PC-9 (cell line): ENCODE results near the gene PLEKHG2. TPM values are rescaled to one million over a fixed set of nuclear protein-coding genes. Genes with fewer than 3 reads are reported as not detected.

Experiments used
- BruUV-seq: library from RNA; stranded (reverse); fragments of 400-500 nt; replicated peaks from 2 replicates; lab custom pipeline; 2021; lab: Mats Ljungman, UMichigan
- CTCF ChIA-PET: fragments of 300-600 bp; sonication (Branson Sonifier 250); formaldehyde crosslinking; loops from one replicate; lab custom pipeline; 2022; ENCODE audit warnings: antibody characterized with exemption; lab: Charles Lee
- POLR2A ChIA-PET: fragments of 300-600 bp; sonication (Branson Sonifier 250); formaldehyde crosslinking; loops from one replicate; lab custom pipeline; 2022; ENCODE audit warnings: antibody characterized with exemption; ENCODE audit not compliant: unreplicated experiment; lab: Charles Lee
- DNase-seq, 2 experiments: peaks; one replicate each; pipeline versions ENCODE4 v3.0.0 to v3.0.0-alpha.2; 2015 to 2022; ENCODE audit warnings: mixed read lengths in 1 of 2
- H2AFZ ChIP-seq: fragments of 200-600 bp; sonication (generic); 2 replicates; pipeline ENCODE4 v1.8.1; 2017; ENCODE audit warnings: antibody characterized with exemption
- H3F3A ChIP-seq: fragments of 200-600 bp; sonication (generic); 2 replicates; pipeline ENCODE4 v1.8.1; 2017; ENCODE audit warnings: antibody characterized with exemption, mild to moderate bottlenecking, low read depth; ENCODE audit not compliant: insufficient read depth
- H3K27ac ChIP-seq: fragments of 200-600 bp; sonication (generic); 2 replicates; pipeline ENCODE4 v1.6.1; 2016; ENCODE audit warnings: mixed run types
- H3K27me3 ChIP-seq: fragments of 200-600 bp; sonication (generic); 2 replicates; pipeline ENCODE4 v1.6.1; 2016; ENCODE audit warnings: low read depth, mixed run types; ENCODE audit not compliant: insufficient read depth
- H3K36me3 ChIP-seq: fragments of 200-600 bp; sonication (generic); 2 replicates; pipeline ENCODE4 v1.6.1; 2016; ENCODE audit warnings: low read depth, mixed run types
- H3K4me1 ChIP-seq: fragments of 200-600 bp; sonication (generic); replicated peaks from 2 replicates; pipeline ENCODE4 v1.6.1; 2016; ENCODE audit warnings: mixed run types; ENCODE audit not compliant: insufficient read depth
- H3K4me2 ChIP-seq: fragments of 200-600 bp; sonication (generic); 2 replicates; pipeline ENCODE4 v1.6.1; 2017; ENCODE audit warnings: mixed run types
- H3K4me3 ChIP-seq: fragments of 200-600 bp; sonication (generic); 2 replicates; pipeline ENCODE4 v1.6.1; 2016; ENCODE audit warnings: mixed run types
- H3K79me2 ChIP-seq: fragments of 200-600 bp; sonication (generic); 2 replicates; pipeline ENCODE4 v1.6.1; 2017; ENCODE audit warnings: low read depth, mixed run types
- H3K9me2 ChIP-seq: fragments of 200-600 bp; sonication (generic); 2 replicates; pipeline ENCODE4 v1.8.1; 2017; ENCODE audit warnings: mild to moderate bottlenecking; ENCODE audit not compliant: insufficient read depth
- H3K9me3 ChIP-seq: fragments of 200-600 bp; sonication (generic); 2 replicates; pipeline ENCODE4 v1.8.1; 2016; ENCODE audit warnings: low read depth; ENCODE audit not compliant: insufficient read depth
- H4K20me1 ChIP-seq: fragments of 200-600 bp; sonication (generic); 2 replicates; pipeline ENCODE4 v1.8.1; 2017; ENCODE audit not compliant: insufficient read depth
- EZH2 ChIP-seq: fragments of 200-600 bp; sonication (generic); IDR thresholded peaks from 2 replicates; pipeline ENCODE4 v1.8.0; 2017; ENCODE audit warnings: antibody characterized with exemption, low read depth
- intact Hi-C: fragments of 100-400 bp; cut with micrococcal nuclease; formaldehyde crosslinking; loops from one replicate; pipeline ENCODE4 v1.10.0; 2022; ENCODE audit not compliant: unreplicated experiment
- total RNA-seq: library from RNA; stranded (reverse); gene quantifications from 2 replicates; pipeline ENCODE4 v1.2.3, GENCODE V29; 2021
- TF ChIP-seq, protein P1 (sequence below): fragments of 200-600 bp; sonication (generic); conservative IDR thresholded peaks from 2 replicates; pipeline ENCODE4 v1.6.1; 2017; ENCODE audit warnings: mixed run types, antibody characterized with exemption, mild to moderate bottlenecking, moderate library complexity

PLEKHG2 gene
- total RNA-seq, 1 experiment from 2014 or later: 26.1 TPM

DNA sequence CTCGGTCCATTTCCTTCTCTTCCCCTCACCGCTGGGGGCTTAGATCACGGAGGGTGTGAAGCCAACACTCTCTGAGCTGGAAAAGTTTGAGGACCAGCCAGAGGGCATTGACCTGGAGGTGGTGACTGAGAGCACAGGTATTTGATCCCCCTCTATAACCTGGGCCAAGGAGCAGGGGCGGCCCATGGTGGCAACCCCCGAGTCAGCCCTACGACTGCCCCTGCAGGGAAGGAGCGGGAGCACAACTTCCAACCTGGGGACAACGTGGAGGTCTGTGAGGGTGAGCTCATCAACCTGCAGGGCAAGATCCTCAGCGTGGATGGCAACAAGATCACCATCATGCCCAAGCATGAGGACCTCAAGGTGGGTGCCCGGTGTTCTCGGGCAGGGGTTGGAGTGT lies 56.6 kb downstream of the PLEKHG2 start:
- Histone ChIP-seq H2AFZ (no peak overlapping the region), H3K4me1 (no peaks in the 10 kb centered on the region), H3F3A (no peaks in the 10 kb centered on the region), H3K79me2 (no peaks in the 10 kb centered on the region), H3K4me3 (no peak overlapping the region), H3K9me3 (no peaks in the 10 kb centered on the region), H3K4me2 (no peak overlapping the region), H4K20me1 (peaks cover 3% of the 10 kb centered on the region; the same call in 1 of the 2 replicates), H3K27me3 (no peaks in the 10 kb centered on the region), H3K27ac (no peak overlapping the region), H3K36me3 (0 out of 2 replicates have a peak, but pooled peaks cover 12% of the 10 kb centered on the region), H3K9me2 (no peaks in the 10 kb centered on the region)
- CTCF ChIA-PET: no interaction called here
- DNase-seq: no peak
- BruUV-seq: no TSS peak
- TF ChIP-seq, protein P1, sequence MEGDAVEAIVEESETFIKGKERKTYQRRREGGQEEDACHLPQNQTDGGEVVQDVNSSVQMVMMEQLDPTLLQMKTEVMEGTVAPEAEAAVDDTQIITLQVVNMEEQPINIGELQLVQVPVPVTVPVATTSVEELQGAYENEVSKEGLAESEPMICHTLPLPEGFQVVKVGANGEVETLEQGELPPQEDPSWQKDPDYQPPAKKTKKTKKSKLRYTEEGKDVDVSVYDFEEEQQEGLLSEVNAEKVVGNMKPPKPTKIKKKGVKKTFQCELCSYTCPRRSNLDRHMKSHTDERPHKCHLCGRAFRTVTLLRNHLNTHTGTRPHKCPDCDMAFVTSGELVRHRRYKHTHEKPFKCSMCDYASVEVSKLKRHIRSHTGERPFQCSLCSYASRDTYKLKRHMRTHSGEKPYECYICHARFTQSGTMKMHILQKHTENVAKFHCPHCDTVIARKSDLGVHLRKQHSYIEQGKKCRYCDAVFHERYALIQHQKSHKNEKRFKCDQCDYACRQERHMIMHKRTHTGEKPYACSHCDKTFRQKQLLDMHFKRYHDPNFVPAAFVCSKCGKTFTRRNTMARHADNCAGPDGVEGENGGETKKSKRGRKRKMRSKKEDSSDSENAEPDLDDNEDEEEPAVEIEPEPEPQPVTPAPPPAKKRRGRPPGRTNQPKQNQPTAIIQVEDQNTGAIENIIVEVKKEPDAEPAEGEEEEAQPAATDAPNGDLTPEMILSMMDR: no peak
- no peak for TF ChIP-seq EZH2
- POLR2A ChIA-PET: no interaction called here
- intact Hi-C loops: no loop called here

DNA sequence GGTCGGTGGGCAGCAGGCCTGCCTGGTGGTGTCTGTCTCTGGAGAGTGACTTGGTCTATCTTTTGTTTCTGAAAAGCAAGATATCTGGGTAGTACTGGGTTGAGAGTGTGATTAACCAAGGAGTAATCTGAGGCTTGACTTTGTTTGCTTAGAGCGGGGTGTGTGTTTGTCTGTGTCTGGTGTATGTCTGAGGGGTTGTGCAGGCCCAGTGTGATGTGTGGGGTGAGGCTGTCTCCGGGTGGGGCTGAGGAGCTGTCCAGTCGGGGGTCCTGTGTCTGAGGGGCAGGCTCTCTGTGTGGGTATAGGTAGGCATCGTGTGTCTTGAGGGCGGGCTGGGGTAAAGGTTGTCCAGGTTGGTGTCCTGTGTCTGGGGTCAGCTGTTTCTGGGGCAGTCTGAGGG lies 57.1 kb downstream of the PLEKHG2 start:
- Histone ChIP-seq H3K36me3 (0 out of 2 replicates have a peak, but pooled peaks cover 16% of the 10 kb centered on the region), H4K20me1 (peaks cover 3% of the 10 kb centered on the region; the same call in 1 of the 2 replicates), H3K4me2 (no peak overlapping the region), H3F3A (no peaks in the 10 kb centered on the region), H3K4me3 (no peak overlapping the region), H2AFZ (no peak overlapping the region), H3K9me2 (no peaks in the 10 kb centered on the region), H3K9me3 (no peaks in the 10 kb centered on the region), H3K27me3 (no peaks in the 10 kb centered on the region), H3K4me1 (no peaks in the 10 kb centered on the region), H3K27ac (no peak overlapping the region), H3K79me2 (no peaks in the 10 kb centered on the region)
- ChIA-PET POLR2A (no interaction called here), CTCF (no interaction called here)
- DNase-seq: no peak
- intact Hi-C loops: no loop called here
- TF ChIP-seq EZH2: no peak
- TF ChIP-seq, protein P1: no peak
- no TSS peak for BruUV-seq

DNA sequence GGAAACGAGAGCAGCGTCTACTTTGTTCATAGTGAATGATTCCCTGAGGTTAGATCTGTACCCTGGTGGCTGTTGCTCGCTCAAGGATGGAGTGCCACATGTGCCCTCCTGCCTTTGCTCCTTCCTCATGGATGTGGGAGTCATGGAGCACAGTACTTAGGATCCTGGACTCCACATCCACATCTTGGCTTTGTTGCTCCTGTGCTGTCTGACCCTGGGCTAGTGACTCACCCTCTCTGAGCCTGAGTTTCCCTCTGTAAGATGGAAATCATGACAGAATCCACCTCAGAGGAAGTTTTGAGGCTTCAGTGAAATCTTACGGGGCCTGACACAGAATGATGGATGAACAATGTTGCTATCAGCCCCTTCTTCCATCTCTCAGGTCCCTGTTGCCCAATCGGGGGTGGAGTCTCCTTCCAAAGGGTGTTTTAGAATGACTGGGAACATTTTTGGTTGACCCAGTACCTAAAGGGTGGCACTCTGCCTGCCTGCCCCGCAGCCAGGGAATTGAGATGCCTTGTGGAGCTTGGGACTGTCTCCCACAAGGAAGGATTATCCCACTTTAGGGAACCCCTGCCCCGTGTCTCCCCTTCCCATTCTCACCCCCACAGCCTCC lies 58.4 kb downstream of the PLEKHG2 start:
- Histone ChIP-seq H3K9me3 (no peaks in the 10 kb centered on the region), H3K9me2 (no peaks in the 10 kb centered on the region), H3K27me3 (no peaks in the 10 kb centered on the region), H3K36me3 (0 out of 2 replicates have a peak, but pooled peaks cover 19% of the 10 kb centered on the region), H3K4me3 (no peak overlapping the region), H3F3A (no peaks in the 10 kb centered on the region), H4K20me1 (peaks cover 3% of the 10 kb centered on the region; the same call in 1 of the 2 replicates), H3K27ac (no peak overlapping the region), H3K4me2 (no peak overlapping the region), H3K4me1 (no peaks in the 10 kb centered on the region), H2AFZ (no peak overlapping the region), H3K79me2 (no peaks in the 10 kb centered on the region)
- POLR2A ChIA-PET: no interaction called here
- TF ChIP-seq, protein P1: no peak
- TF ChIP-seq EZH2: no peak
- CTCF ChIA-PET: no interaction called here
- intact Hi-C loops: no loop called here
- DNase-seq: no peak
- BruUV-seq: no TSS peak
